H1 (cell line): ENCODE data around the gene CSNK1D. TPM values are rescaled to one million over a fixed set of nuclear protein-coding genes. Genes with fewer than 3 reads are reported as not detected.

ENCODE experiments used
- GTF2F1 ChIP-seq: IDR thresholded peaks from 2 replicates; pipeline ENCODE4 v1.6.1; 2012; ENCODE audit warnings: low read depth, low read length, improper control_type of control experiment, borderline replicate concordance
- polyA plus RNA-seq, 7 experiments: library from polyadenylated mRNA; depleted of rRNA in 3 of 7; stranded (reverse) in 5 of 7; unstranded in 2 of 7; fragments of >200 nt in 5 of 7; fragments of 200-250 nt in 2 of 7; gene quantifications; 1 replicate in 5 of 7; 2 replicates in 1 of 7; 4 replicates in 1 of 7; pipeline versions ENCODE4 v1.2.1 to v1.2.3, GENCODE V29; 2011 to 2013; ENCODE audit warnings: missing spikeins in 2 of 7, mixed read lengths in 2 of 7
- total RNA-seq: library from RNA; stranded (reverse); fragmentation: NEBNext Ultra II Directional; extraction: Animal tissue kit (Norgen Biotek cat#: 25700); gene quantifications from 2 replicates; pipeline ENCODE4 v1.2.1, GENCODE V29; 2021

CSNK1D gene
- total and polyA plus RNA-seq, 2 of the 8 experiments (the other 6 are each of a cell fraction or from before 2014, with no cell fraction given): 73.5 to 103 TPM

GRCh38 chr17:82245134-82246039 is 28.1 kb downstream of the CSNK1D start (continued):
- TF ChIP-seq GTF2F1: no peak
